Stimulated activated CD8-positive, alpha-beta memory T cell treated with anti-CD3 and anti-CD28 coated beads, Interleukin-12 subunit alpha, Interleukin-12 subunit beta, amount 100 ng/mL, for 1 hour (primary cell): ENCODE data around the gene DLGAP1.
"Not testable (repeated sequence)": the region's sequence is repeated elsewhere in the genome, so short reads cannot be mapped to it uniquely, and the experiment has no call there.

Experiments used
- DNase-seq: peaks from one replicate; pipeline ENCODE4 v3.0.0-alpha.2; 2020; ENCODE audit warnings: low read depth

Gene DLGAP1

DNA sequence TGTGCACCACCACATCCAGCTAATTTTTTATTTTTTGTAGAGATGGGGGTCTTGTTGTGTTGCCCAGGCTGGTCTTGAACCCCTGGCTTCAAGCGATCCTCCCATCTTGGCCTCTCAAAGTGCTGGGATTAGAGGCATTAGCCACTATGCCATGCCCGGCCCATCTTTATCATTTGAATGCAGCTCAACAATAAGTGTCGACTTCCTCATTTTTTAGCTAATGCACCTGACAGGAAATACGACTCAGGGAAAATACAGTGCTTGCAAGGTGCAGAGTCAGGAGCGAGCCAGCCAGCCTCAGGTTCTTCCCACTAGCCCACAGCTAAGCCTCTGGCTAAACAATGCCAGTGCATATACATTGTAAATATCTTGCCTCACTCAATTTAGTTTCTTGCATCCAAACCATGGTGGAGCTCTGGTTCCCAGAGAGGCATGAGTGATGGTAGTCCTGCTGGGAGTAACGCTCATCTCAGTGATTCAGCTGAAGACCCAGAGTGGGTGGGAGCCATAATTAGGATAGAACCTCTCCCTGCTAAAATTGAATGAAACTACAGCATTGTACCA, 870.1 kb downstream of the DLGAP1 start:
- DNase-seq, result no peak

DNA sequence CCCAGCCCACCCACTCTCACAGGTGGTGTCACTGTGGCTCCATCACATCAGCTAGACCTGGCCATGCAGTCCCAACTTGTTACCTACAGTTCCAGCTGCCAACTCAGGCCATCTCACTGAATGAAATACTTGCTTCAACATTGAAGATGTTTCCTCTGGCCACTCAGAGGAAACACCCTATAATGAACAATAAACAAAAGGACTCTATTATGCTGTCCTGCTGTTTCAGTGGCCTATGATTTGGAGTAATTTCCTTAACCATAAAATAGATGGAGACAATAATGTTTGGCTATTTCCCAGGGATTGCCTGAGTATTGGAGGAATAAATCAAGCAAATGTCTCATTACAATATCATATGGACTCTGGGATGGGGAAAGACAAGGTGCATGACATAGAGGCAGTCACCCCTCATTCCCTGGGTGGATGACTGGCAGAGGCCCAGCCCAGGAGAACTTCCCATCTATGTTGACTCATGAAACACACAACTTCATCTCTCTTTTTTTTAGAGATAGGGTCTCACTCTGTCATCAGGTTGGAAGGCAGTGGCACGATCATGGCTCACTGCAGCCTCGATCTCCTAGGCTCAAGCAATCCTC, 870.7 kb downstream of the DLGAP1 start:
- DNase-seq, result no peak

DNA sequence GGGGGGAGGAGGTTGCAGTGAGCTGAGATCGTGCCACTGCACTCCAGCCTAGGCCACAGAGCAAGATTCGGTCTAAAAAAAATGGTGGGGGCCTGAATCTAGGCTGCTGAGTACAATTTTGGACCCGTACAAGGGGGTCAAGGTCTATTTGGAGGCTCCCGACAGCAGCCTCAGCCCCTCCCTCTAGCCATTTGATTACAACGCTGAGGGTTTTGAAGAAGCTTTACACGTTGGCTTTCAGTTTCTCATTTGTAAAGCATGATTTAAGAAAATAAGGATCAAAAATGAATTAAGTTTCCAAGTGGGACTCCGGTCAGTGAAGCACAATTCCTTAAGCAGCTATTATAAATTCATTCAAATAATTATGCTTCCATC, 871.2 kb downstream of the DLGAP1 start:
- DNase-seq, result no peak

DNA sequence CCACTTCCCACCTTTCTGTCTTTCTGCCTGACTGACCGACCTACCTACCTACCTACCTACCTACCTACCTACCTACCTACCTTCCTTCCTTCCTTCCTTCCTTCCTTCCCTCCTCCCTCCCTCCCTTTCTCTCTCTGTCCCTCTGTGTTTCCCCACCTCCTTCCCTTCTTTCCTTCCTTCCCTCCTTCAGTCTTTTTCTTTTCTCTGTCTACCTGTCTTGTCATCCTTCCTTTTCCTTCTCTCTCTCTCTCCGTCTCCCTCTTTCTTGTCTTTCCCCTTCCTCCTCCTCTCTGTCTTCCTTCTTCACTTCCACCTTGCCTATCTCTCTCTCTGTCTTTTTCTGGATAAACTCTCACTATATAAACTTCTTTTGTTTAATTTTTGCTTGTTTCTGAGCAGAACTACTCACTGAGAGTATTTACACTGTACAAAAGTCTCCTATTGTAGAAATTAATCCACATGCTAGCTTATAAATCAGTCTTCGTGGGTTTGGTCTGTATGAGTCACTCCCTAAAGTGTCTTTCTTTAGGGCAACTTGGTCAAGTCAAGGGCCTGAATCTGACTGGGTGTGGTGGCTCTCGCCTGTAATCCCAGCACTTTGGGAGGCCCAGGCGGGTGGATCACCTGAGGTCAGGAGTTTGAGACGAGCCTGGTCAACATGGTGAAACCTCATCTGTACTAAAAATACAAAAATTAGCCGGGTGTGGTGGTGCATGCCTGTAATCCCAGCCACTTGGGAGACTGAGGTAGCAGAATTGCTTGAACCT, 871.8 kb downstream of the DLGAP1 start:
- not testable (repeated sequence) for DNase-seq

DNA sequence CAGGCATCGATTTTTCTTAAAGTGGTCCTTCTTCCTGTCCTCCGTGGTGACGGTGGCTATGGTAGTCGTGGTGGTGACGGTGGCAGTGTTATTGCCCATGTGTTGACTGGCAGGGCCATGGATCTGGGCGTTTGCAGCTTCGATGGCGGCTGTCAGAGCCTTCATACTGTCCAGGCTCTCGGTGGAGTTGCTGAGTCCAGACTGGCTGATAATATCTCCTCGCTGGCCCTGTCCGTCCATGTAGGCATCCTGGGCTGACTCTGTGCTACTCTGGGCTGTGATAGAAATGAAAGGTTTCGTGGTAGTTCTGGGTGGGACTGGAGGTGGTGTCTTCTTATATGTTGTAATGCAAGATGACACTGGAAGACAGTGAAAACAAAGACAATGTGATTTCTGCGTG, 873.2 kb downstream of the DLGAP1 start:
- DNase-seq, result no peak

DNA sequence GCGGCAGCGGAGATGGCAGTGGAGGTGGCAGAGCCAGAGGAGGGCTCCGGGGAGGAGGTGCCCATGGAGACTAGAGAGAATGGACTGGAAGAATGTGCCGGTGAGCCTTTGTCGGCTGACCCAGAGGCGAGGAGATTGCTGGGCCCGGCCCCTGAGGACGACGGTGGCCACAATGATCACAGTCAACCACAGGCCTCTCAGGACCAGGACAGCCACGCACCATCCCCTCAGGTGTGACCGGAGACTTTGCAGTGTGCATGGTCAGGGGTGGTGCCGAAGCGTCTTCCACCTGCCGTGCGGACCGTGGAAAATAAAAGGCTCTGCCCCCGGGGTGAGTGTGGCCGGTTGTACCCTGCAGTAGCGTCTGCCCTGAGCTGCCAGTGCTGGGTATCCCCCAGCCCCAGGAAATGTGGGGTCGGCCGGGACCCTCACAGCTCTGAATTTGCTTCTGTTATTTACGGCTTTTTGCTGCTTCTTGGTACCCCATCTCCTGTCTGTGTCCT, 874.5 kb downstream of the DLGAP1 start:
- not testable (repeated sequence) for DNase-seq

DNA sequence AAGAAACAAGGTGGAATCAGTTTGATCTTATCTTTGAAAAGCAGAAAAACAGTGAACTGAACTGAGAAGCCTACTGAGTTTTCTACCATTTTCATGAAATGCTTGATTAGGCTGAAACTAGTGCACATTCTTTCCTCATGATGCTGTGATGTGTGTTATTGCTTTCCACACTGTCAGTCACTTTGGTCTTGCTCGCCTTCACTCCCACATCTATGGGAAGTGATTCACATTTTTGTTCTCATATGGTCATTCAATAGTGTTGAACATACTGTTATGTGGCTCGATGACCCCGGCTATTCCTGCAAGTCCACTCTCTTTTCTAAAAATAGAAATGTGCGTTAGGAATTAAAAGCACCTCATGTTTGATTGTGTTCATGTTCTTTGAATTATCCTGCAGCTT, 875.4 kb downstream of the DLGAP1 start:
- DNase-seq, result no peak

DNA sequence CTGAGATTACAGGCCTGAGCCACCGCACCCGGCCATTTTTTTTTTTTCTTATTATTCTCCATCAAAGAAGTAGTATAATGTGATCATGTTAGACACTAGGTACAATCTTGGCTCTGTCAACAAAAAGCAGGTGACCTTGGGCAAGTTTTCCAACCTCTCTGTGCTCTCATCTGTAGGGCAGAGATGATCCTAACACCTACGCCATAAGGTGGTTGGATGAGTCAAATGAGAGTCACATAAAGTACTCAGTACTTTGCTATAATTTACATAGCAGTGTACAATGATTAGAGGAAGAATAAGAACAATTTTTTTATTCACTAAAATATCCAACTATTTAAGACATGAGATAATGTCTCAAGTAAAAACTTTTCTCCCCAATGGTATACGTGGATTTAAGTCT, 876.5 kb downstream of the DLGAP1 start:
- DNase-seq, result no peak

DNA sequence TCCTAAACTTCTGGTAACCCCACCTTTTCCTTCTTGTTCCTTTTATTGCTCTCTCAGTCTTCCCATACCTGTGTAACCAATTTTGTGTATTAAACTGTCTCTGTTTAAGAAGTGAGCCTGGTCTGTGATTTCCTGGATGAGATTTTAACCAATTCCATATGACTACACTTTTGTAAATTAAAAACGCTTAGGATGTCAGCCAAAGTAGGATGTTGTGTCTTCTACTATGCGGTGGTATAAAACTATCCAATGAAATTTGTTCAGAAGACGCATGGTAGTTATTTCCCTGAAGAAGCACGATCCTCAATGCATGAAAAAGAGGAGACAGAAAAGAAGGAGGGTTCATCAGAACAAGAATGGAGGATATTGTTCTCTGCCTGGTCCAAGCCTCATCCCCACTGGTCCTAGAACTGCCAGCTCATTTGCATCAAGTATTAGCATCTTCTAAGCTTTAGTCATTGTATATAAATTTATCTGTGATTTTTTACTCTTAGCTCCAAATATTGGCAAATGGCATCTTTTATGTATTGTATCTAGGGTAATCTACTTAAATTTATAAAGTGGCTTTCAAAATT, 877.7 kb downstream of the DLGAP1 start:
- no peak for DNase-seq

DNA sequence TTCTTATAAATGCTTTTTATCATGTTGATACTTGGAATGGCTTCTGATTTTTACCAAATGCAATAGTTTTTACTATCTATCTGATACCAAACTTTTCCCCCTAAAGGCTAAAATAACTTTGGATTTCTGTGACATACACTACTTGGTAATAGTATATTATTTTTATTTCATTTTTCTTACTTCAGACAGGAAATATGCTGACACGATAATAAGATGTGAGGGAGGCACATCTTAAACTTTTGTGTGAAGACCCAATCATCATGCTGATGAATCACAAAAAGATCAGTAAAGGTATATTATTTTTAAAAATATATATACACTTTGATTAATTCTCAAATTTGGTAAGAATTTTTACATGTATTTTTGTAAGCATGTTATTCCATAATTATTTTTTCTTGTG, 882.3 kb downstream of the DLGAP1 start:
- no peak for DNase-seq

DNA sequence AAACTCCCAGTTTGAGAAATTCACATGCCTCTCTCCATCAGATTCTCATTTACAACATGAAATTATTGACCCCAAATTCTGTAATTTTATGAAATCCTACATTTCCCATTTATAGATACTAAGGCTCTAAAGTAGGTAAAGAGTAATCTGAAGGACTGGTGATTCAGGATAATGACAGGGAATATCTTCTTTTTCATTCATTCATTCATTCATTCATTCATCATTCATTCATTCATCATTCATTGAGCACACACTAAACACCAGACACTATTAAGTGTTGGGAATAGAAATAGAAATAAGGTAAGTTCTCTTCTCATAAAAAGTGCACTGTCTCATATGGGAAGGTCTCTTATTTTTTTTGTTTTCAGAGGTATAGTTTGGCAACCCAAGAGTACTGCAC, 888.3 kb downstream of the DLGAP1 start:
- DNase-seq, result no peak

DNA sequence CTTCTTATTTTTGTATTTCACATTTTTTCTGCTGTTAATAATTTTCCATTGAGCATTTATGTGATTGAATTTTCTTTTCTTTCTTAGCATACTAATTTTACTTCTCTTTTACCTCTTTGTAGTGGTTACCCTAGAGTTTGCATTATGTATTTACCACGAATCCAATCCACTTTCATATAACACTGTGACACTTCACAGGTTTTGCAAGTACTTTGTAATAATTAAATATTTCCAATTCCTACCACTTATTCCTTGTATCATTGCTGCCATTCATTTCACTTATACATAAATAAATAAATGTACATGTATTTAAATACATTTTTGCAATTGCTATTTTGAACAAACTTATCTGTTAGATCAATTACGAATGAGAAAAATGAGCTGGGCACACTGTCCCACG, 894.4 kb downstream of the DLGAP1 start:
- no peak for DNase-seq

DNA sequence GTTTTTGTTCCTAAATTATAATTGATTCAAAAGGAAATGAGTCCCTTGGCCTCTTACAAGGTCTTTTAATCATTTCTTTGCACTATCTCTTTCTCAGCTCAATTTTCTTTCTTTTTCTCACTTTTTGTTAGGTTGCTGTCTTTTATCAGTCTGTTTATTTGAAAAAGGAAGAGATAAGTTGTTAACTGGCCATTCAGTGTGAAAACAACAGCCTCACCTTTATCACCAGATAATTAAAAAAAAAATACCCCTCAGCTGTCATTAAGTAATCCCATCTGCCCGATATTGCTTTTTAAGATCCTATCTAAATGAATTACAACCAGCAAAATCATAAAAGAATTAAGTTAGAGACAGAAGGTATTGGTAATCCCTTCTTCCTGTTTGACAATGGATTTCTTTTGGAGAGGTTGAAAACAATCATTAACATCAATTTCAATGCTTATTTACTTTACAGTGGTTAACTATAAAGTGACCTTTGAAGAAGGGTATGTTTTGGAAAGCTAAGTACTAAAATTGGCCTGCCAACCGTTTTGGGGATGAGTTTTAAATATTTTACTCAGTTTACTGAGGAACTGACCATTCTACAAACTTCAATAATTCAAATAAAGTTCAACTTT, 900.2 kb downstream of the DLGAP1 start:
- DNase-seq, result no peak

DNA sequence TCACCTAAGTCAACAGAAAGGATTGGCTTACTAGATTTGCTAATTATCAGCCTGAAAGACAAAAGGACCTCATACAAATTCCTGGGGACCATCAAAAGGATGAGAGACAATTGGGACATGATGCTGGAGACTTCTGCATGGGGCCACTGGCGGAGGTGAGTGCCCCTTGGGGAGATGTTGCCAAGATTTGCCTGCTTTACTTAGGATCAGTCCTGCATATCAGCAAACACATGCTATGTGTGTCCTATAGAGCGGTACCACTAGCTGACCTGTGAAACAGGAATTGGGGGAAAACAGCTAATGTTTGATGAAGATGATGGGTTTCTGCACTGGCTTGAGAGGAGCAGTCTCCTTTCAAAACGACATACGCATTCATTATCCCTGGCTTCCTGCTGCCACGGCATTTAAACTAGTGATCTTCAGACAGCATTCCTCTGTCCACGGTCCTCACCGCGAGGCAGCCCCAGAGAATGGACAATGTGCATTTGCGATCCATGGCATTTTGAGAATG, 901.0 kb downstream of the DLGAP1 start:
- no peak for DNase-seq

DNA sequence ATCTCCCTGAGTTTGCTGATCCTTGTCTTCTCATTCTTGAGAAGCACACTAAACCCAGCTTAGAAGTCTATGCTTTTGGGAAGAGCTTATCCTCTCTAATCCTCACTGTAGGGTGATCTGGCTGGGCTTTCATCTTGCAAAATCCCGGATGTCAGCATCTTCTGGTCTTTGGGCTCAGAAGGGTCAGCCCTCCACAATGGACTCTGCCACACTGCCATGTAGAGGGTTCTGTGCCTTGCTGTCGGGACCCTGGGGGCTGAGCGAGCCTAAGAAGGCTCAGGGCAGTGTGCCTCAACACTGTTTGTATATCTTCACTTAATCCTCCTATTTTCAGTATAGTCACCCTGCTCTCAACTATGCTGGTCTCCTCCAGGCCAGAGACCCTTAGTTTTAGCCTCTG, 902.8 kb downstream of the DLGAP1 start:
- no peak for DNase-seq

DNA sequence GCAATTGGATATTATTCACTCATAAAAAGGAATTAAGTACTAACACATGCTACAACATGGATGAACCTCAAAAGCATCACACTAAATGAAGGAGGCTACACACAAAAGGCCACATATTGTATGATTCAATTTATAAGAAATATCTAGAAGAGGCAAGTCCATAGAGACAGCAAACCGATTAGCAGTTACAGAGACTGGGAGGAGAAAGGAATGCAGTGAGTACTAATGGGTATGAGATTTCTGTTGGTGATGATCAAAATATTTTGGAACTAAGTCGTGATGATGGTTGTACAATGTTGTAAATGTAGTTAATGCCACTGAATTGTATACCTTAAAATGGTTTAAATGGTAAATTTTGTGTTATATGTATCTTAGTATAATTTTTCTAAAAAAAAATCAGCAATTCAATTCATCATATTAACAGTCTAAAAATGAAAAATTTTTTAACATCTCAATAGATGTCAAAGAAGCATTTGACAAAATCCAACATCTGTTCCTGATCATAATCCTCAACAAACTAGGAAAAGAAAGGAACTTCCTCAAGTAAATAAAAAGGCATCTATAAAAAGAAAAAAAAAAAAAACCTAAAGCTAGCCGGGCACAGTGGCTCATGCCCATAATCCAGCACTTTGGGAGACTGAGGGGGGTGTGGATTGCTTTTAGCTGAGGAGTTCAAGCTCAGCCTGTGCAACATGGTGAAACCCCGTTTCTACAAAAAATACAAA, 907.1 kb downstream of the DLGAP1 start:
- no peak for DNase-seq

DNA sequence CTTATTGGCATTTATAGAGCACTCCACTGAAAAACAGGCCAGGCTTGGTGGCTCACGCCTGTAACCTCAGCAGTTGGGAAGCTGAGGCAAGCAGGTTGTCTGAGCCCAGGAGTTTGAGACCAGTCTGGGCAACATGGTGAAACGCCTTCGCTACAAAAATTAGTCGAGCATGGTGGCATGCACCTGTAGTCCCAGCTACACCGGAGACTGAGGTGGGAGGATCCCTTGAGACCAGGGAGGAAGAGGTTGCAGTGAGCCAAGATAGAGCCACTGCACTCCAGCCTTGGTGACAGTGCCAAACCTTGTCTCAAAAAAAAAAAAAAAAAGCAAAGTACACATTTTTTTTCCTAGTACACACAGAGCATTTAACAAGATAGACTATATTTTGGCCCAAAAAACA, 909.0 kb downstream of the DLGAP1 start:
- DNase-seq, result no peak

DNA sequence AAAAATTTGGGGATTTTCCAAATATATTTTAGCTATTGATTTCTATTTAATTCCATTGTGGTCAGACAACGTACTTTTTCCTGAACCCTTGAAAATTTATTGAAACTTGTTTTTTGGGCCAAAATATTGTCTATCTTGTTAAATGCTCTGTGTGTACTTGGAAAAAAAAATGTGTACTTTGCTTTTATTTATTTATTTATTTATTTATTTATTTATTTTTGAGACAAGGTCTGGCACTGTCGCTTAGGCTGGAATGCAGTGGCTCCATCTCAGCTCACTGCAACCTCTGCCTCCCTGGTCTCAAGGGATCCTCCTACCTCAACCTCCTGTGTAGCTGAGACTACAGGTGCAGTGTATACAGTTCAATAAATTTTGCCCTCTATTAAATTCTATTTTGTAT, 910.6 kb downstream of the DLGAP1 start:
- DNase-seq, result no peak

DNA sequence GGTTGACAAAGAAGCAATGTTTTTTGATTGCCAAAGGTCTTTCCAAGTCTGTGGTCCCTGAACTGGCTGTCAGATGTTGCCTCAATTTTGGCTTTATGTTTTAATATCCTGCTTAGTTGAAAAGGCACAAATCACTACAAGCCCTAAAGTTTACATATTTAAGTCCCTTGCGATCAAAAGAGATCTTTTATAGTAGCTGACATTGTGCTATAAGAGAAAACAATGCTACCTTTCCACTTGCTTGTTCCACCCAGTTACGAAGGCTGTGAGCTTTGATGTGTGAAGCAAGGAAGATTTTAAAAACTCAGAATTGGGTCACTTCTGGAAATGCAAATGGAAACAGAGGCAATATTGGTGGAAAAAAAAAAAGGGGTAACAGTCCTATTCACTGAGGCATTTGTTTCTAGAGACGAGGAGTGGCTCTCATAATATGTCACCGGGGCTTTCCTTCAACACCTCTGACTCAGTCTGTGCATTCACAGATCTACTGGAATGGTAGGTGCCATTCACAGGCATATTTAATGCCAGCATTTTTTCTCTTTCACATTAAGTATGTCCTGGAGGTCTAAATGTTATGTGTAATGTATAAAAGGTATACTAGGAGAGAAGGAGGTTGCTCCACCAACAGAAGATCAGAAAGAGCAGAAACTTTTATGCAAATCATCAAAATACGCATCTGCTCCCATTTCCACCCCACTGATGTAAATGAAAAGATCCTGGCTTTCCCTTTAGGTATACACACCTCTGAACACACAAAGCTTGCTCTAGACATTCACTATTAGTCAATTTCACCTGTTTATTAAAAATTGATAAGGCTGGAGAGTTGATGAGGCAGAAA, 913.3 kb downstream of the DLGAP1 start:
- no peak for DNase-seq

DNA sequence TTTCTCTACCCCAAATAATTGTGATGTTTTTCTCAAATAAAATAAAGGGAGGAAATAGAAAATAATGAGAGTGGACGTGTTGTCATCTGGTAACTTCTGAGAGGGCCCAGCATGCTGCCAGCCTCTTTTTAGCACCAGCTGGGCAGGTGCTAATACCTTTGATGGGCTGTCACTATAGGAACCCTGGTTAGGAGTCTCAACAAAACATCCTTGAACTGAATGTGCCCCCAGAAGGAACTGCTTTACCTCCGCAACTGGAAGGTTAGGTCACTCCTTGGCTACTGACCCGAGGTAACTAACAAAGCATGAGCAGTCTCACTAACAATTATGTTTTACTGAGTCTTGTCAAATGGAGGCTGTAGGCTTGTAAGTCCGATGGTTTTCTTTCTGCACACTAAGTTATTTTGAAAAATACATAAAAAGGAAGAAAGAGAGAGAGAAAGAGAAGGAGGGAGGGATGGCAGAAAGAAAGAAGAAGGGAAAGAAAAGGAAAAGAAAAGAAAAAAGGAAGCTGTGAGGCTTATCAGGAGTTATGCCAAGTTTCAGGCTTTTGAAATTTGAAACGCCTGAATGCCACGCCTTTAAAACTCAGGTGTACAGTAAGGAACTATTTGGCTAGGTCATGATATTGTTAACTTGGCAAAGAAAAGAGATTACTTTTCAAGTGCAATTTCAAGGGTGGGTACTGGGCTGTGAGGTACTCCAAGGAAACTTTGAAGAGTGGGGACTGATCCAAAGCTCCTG, 914.1 kb downstream of the DLGAP1 start:
- no peak for DNase-seq
